ENCODE measurements around the gene PROM1.

PROM1 gene

DNA sequence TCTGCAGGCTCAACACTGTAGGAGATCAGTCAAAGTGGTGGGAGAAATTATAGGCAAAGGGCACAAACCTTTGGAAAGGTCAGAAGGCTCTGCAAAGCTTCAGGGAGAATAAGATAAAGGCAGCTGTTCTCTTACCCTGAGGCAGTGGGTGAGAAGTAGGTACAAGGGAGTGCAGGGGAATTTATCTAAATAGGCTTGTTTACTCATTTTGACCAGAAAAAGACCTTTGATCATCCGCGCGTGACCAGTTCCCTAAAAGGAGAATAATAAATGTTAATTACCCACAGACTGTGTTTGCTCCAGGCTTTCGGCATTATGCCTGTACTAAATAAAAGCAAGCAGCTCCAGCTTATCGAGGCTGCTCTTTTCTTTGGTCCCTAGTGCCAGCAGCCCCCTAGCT, 130.2 kb downstream of the PROM1 start:
- no peak overlapping the region for H3K4me3 ChIP-seq (ENCODE audit: control insufficient read depth in 1 of 7, extremely low read depth in 1 of 7, insufficient read depth in 4 of 7, low read depth in 2 of 7, low read length in 6 of 7)
- H3K4me1 ChIP-seq (ENCODE audit: control extremely low read depth in 1 of 4, control insufficient read depth in 4 of 4, insufficient read depth in 4 of 4, low read length in 3 of 4) = peaks cover 0 to 2% (median 0%) of the 10 kb centered on the region in 4 experiments
- WGBS (ENCODE audit: insufficient coverage) = 96% methylated on average over 3 of the region's 5 CpGs
- ChIA-PET POLR2A (no interaction called here), CTCF (interaction anchor here (1.1 to 5.6 kb wide), 5 partner anchors 9 to 474 kb away, joined by 3 to 109 read pairs (median 4); no protein-coding TSS in a partner anchor)
- no peaks in the 10 kb centered on the region for H3K9me3 ChIP-seq (ENCODE audit: control extremely low read depth in 1 of 5, control insufficient read depth in 4 of 5, insufficient read depth in 2 of 5, low read depth in 1 of 5, low read length in 4 of 5)
- H3K27ac ChIP-seq (ENCODE audit: insufficient read depth in 1 of 2, low read depth in 1 of 2, low read length in 2 of 2, poor library complexity in 1 of 2, severe bottlenecking in 2 of 2) = no peak overlapping the region
- DNase-seq = no peak
- H3K27me3 ChIP-seq (replicated peaks in 2 of 5; ENCODE audit: control insufficient read depth in 4 of 5, insufficient read depth in 5 of 5, low read length in 4 of 5) = no peaks in the 10 kb centered on the region
- H3K36me3 ChIP-seq (ENCODE audit: control insufficient read depth in 4 of 4, insufficient read depth in 4 of 4, low read length in 3 of 4) = no peaks in the 10 kb centered on the region

GRCh38 chr4:15951781-15952180, 132.0 kb downstream of the PROM1 start:
- Histone ChIP-seq H3K9me3 (ENCODE audit: control extremely low read depth in 1 of 5, control insufficient read depth in 4 of 5, insufficient read depth in 2 of 5, low read depth in 1 of 5, low read length in 4 of 5) (no peaks in the 10 kb centered on the region), H3K27me3 (replicated peaks in 2 of 5; ENCODE audit: control insufficient read depth in 4 of 5, insufficient read depth in 5 of 5, low read length in 4 of 5) (no peaks in the 10 kb centered on the region), H3K36me3 (ENCODE audit: control insufficient read depth in 4 of 4, insufficient read depth in 4 of 4, low read length in 3 of 4) (no peaks in the 10 kb centered on the region), H3K4me1 (ENCODE audit: control extremely low read depth in 1 of 4, control insufficient read depth in 4 of 4, insufficient read depth in 4 of 4, low read length in 3 of 4) (peaks cover 0 to 2% (median 0%) of the 10 kb centered on the region in 4 experiments), H3K4me3 (ENCODE audit: control insufficient read depth in 1 of 7, extremely low read depth in 1 of 7, insufficient read depth in 4 of 7, low read depth in 2 of 7, low read length in 6 of 7) (no peak overlapping the region), H3K27ac (ENCODE audit: insufficient read depth in 1 of 2, low read depth in 1 of 2, low read length in 2 of 2, poor library complexity in 1 of 2, severe bottlenecking in 2 of 2) (no peak overlapping the region)
- DNase-seq = no peak
- ChIA-PET POLR2A (no interaction called here), CTCF (interaction anchor here (3.0 to 5.6 kb wide), 2 partner anchors 71 to 146 kb away, joined by 11 to 109 read pairs; no protein-coding TSS in a partner anchor)

- H3K27ac ChIP-seq (ENCODE audit: insufficient read depth in 1 of 2, low read depth in 1 of 2, low read length in 2 of 2, poor library complexity in 1 of 2, severe bottlenecking in 2 of 2) = no peak overlapping the region
- no peaks in the 10 kb centered on the region for H3K27me3 ChIP-seq (replicated peaks in 2 of 5; ENCODE audit: control insufficient read depth in 4 of 5, insufficient read depth in 5 of 5, low read length in 4 of 5)
- WGBS (ENCODE audit: insufficient coverage) = 96% methylated on average over 9 of the region's 9 CpGs
- no peak overlapping the region for H3K4me3 ChIP-seq (ENCODE audit: control insufficient read depth in 1 of 7, extremely low read depth in 1 of 7, insufficient read depth in 4 of 7, low read depth in 2 of 7, low read length in 6 of 7)
- H3K4me1 ChIP-seq (ENCODE audit: control extremely low read depth in 1 of 4, control insufficient read depth in 4 of 4, insufficient read depth in 4 of 4, low read length in 3 of 4) = no peaks in the 10 kb centered on the region
- DNase-seq = no peak
- no peaks in the 10 kb centered on the region for H3K36me3 ChIP-seq (ENCODE audit: control insufficient read depth in 4 of 4, insufficient read depth in 4 of 4, low read length in 3 of 4)
- ChIA-PET CTCF (interaction anchor here (0.9 to 1.7 kb wide), 2 partner anchors 65 to 143 kb away, joined by 4 read pairs; no protein-coding TSS in a partner anchor), POLR2A (no interaction called here)
- H3K9me3 ChIP-seq (ENCODE audit: control extremely low read depth in 1 of 5, control insufficient read depth in 4 of 5, insufficient read depth in 2 of 5, low read depth in 1 of 5, low read length in 4 of 5) = no peaks in the 10 kb centered on the region
Measured at GRCh38 chr4:15948826-15949225, 135.0 kb downstream of the PROM1 start.

DNA sequence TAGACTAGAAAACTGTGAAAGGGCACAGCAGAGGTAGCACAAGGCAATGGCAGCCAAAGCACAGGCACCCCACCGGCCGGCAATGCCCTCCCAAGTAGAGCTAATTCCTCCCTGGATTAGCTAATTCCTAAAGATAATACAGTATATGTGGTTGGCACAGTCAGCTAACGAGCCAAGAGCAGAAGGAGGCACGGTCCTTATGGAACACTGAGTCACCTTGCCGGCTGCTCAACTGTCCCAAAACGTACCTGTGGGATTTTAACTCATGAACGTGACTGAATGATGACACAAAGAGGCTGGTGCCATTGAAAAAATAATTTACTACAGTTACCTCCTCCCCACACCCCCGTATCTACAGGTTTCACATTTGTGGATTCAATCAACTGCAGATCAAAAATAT, 136.1 kb downstream of the PROM1 start:
- no peak overlapping the region for H3K27ac ChIP-seq (ENCODE audit: insufficient read depth in 1 of 2, low read depth in 1 of 2, low read length in 2 of 2, poor library complexity in 1 of 2, severe bottlenecking in 2 of 2)
- 97% methylated on average over 5 of the region's 8 CpGs for WGBS (ENCODE audit: insufficient coverage)
- ChIA-PET POLR2A (interaction anchor here (0.6 kb wide), 1 partner anchor 340 kb away, joined by 3 read pairs; no protein-coding TSS in a partner anchor), CTCF (interaction anchor here (1.4 to 1.9 kb wide), 2 partner anchors 9 to 68 kb away, joined by 3 to 5 read pairs; no protein-coding TSS in a partner anchor)
- H3K4me1 ChIP-seq (ENCODE audit: control extremely low read depth in 1 of 4, control insufficient read depth in 4 of 4, insufficient read depth in 4 of 4, low read length in 3 of 4) = no peaks in the 10 kb centered on the region
- H3K36me3 ChIP-seq (ENCODE audit: control insufficient read depth in 4 of 4, insufficient read depth in 4 of 4, low read length in 3 of 4) = no peaks in the 10 kb centered on the region
- H3K27me3 ChIP-seq (replicated peaks in 2 of 5; ENCODE audit: control insufficient read depth in 4 of 5, insufficient read depth in 5 of 5, low read length in 4 of 5) = no peaks in the 10 kb centered on the region
- no peaks in the 10 kb centered on the region for H3K9me3 ChIP-seq (ENCODE audit: control extremely low read depth in 1 of 5, control insufficient read depth in 4 of 5, insufficient read depth in 2 of 5, low read depth in 1 of 5, low read length in 4 of 5)
- H3K4me3 ChIP-seq (ENCODE audit: control insufficient read depth in 1 of 7, extremely low read depth in 1 of 7, insufficient read depth in 4 of 7, low read depth in 2 of 7, low read length in 6 of 7) = no peak overlapping the region
- DNase-seq = no peak

- Histone ChIP-seq H3K4me3 (ENCODE audit: control insufficient read depth in 1 of 7, extremely low read depth in 1 of 7, insufficient read depth in 4 of 7, low read depth in 2 of 7, low read length in 6 of 7) (no peak overlapping the region), H3K4me1 (ENCODE audit: control extremely low read depth in 1 of 4, control insufficient read depth in 4 of 4, insufficient read depth in 4 of 4, low read length in 3 of 4) (no peaks in the 10 kb centered on the region), H3K9me3 (ENCODE audit: control extremely low read depth in 1 of 5, control insufficient read depth in 4 of 5, insufficient read depth in 2 of 5, low read depth in 1 of 5, low read length in 4 of 5) (no peaks in the 10 kb centered on the region), H3K36me3 (ENCODE audit: control insufficient read depth in 4 of 4, insufficient read depth in 4 of 4, low read length in 3 of 4) (no peaks in the 10 kb centered on the region), H3K27me3 (replicated peaks in 2 of 5; ENCODE audit: control insufficient read depth in 4 of 5, insufficient read depth in 5 of 5, low read length in 4 of 5) (peaks cover 0 to 3% (median 0%) of the 10 kb centered on the region in 5 experiments), H3K27ac (ENCODE audit: insufficient read depth in 1 of 2, low read depth in 1 of 2, low read length in 2 of 2, poor library complexity in 1 of 2, severe bottlenecking in 2 of 2) (no peak overlapping the region)
- ChIA-PET CTCF (interaction anchor here (1.4 kb wide), 1 partner anchor 63 kb away, joined by 4 read pairs; no protein-coding TSS in a partner anchor), POLR2A (no interaction called here)
- WGBS (ENCODE audit: insufficient coverage) = 80% methylated on average over 1 of the region's 1 CpG
- DNase-seq = no peak
Measured at GRCh38 chr4:15945516-15945915, 138.3 kb downstream of the PROM1 start.

GRCh38 chr4:15944895-15945294, 138.9 kb downstream of the PROM1 start:
- Histone ChIP-seq H3K9me3 (ENCODE audit: control extremely low read depth in 1 of 5, control insufficient read depth in 4 of 5, insufficient read depth in 2 of 5, low read depth in 1 of 5, low read length in 4 of 5) (no peaks in the 10 kb centered on the region), H3K27me3 (replicated peaks in 2 of 5; ENCODE audit: control insufficient read depth in 4 of 5, insufficient read depth in 5 of 5, low read length in 4 of 5) (peaks cover 0 to 3% (median 0%) of the 10 kb centered on the region in 5 experiments), H3K4me1 (ENCODE audit: control extremely low read depth in 1 of 4, control insufficient read depth in 4 of 4, insufficient read depth in 4 of 4, low read length in 3 of 4) (no peaks in the 10 kb centered on the region), H3K4me3 (ENCODE audit: control insufficient read depth in 1 of 7, extremely low read depth in 1 of 7, insufficient read depth in 4 of 7, low read depth in 2 of 7, low read length in 6 of 7) (no peak overlapping the region), H3K27ac (ENCODE audit: insufficient read depth in 1 of 2, low read depth in 1 of 2, low read length in 2 of 2, poor library complexity in 1 of 2, severe bottlenecking in 2 of 2) (no peak overlapping the region), H3K36me3 (ENCODE audit: control insufficient read depth in 4 of 4, insufficient read depth in 4 of 4, low read length in 3 of 4) (no peaks in the 10 kb centered on the region)
- POLR2A ChIA-PET = no interaction called here
- CTCF ChIA-PET = no interaction called here
- DNase-seq = no peak
- 100% methylated on average over 1 of the region's 2 CpGs for WGBS (ENCODE audit: insufficient coverage)

- CTCF ChIA-PET = no interaction called here
- Histone ChIP-seq H3K36me3 (ENCODE audit: control insufficient read depth in 4 of 4, insufficient read depth in 4 of 4, low read length in 3 of 4) (no peaks in the 10 kb centered on the region), H3K27me3 (replicated peaks in 2 of 5; ENCODE audit: control insufficient read depth in 4 of 5, insufficient read depth in 5 of 5, low read length in 4 of 5) (peaks cover 0 to 6% (median 0%) of the 10 kb centered on the region in 5 experiments), H3K4me1 (ENCODE audit: control extremely low read depth in 1 of 4, control insufficient read depth in 4 of 4, insufficient read depth in 4 of 4, low read length in 3 of 4) (no peaks in the 10 kb centered on the region), H3K4me3 (ENCODE audit: control insufficient read depth in 1 of 7, extremely low read depth in 1 of 7, insufficient read depth in 4 of 7, low read depth in 2 of 7, low read length in 6 of 7) (no peak overlapping the region), H3K27ac (ENCODE audit: insufficient read depth in 1 of 2, low read depth in 1 of 2, low read length in 2 of 2, poor library complexity in 1 of 2, severe bottlenecking in 2 of 2) (no peak overlapping the region), H3K9me3 (ENCODE audit: control extremely low read depth in 1 of 5, control insufficient read depth in 4 of 5, insufficient read depth in 2 of 5, low read depth in 1 of 5, low read length in 4 of 5) (no peaks in the 10 kb centered on the region)
- DNase-seq = no peak
- WGBS (ENCODE audit: insufficient coverage) = no CpG with 5 or more reads among the region's 1 CpG
- POLR2A ChIA-PET = no interaction called here
Measured at GRCh38 chr4:15942283-15942682, 141.5 kb downstream of the PROM1 start.

Measured in common myeloid progenitor, CD34-positive (primary cell).